Loucy (cell line): ENCODE results near the gene F11R.

Source experiments
- H2AFZ ChIP-seq: fragments of 200-600 bp; sonication (generic); 2 replicates; pipeline ENCODE4 v1.6.0; 2016; ENCODE audit warnings: antibody characterized with exemption, mild to moderate bottlenecking, low read length, moderate library complexity
- H3F3A ChIP-seq: fragments of 200-600 bp; 2 replicates; pipeline ENCODE4 v1.6.0; 2016; ENCODE audit warnings: antibody characterized with exemption, low read depth, mild to moderate bottlenecking
- H3K27me3 ChIP-seq: fragments of 200-600 bp; sonication (generic); 2 replicates; pipeline ENCODE4 v1.6.1; 2014; ENCODE audit warnings: low read length, mild to moderate bottlenecking; ENCODE audit not compliant: insufficient read depth, poor library complexity, severe bottlenecking
- H3K36me3 ChIP-seq: fragments of 200-600 bp; sonication (generic); 2 replicates; pipeline ENCODE4 v1.6.1; 2016; ENCODE audit warnings: low read length; ENCODE audit not compliant: insufficient read depth
- H3K4me1 ChIP-seq: fragments of 200-600 bp; sonication (generic); 2 replicates; pipeline ENCODE4 v1.5.1; 2014; ENCODE audit warnings: low read length, mild to moderate bottlenecking; ENCODE audit not compliant: insufficient read depth, poor library complexity, severe bottlenecking
- H3K4me2 ChIP-seq: fragments of 200-600 bp; sonication (generic); 2 replicates; pipeline ENCODE4 v1.6.0; 2014; ENCODE audit warnings: antibody characterized with exemption, low read length, low read depth, mild to moderate bottlenecking; ENCODE audit not compliant: poor library complexity, severe bottlenecking
- H3K4me3 ChIP-seq: fragments of 200-600 bp; sonication (generic); 2 replicates; pipeline ENCODE4 v1.5.1; 2014; ENCODE audit warnings: low read length, mild to moderate bottlenecking, mixed read lengths; ENCODE audit not compliant: poor library complexity, severe bottlenecking
- H3K79me2 ChIP-seq: fragments of 200-600 bp; sonication (generic); 2 replicates; pipeline ENCODE4 v1.6.1; 2014; ENCODE audit warnings: low read length; ENCODE audit not compliant: insufficient read depth
- H3K9ac ChIP-seq: fragments of 200-600 bp; sonication (generic); 2 replicates; pipeline ENCODE4 v1.6.0; 2014; ENCODE audit warnings: mild to moderate bottlenecking, low read depth, low read length, moderate library complexity; ENCODE audit not compliant: poor library complexity, severe bottlenecking
- H3K9me2 ChIP-seq: fragments of 200-600 bp; sonication (generic); replicated peaks from 2 replicates; pipeline ENCODE4 v1.6.1; 2016; ENCODE audit warnings: low read depth, low read length, mixed read lengths
- H3K9me3 ChIP-seq: fragments of 200-600 bp; sonication (generic); 2 replicates; pipeline ENCODE4 v1.6.1; 2014; ENCODE audit warnings: mild to moderate bottlenecking, antibody characterized with exemption, low read length, low read depth; ENCODE audit not compliant: insufficient read depth
- H4K20me1 ChIP-seq: fragments of 200-600 bp; sonication (generic); 2 replicates; pipeline ENCODE4 v1.6.0; 2014; ENCODE audit warnings: antibody characterized with exemption, low read length, mild to moderate bottlenecking; ENCODE audit not compliant: insufficient read depth, poor library complexity, severe bottlenecking
- CTCF ChIP-seq: fragments of 200-600 bp; sonication (generic); conservative IDR thresholded peaks from 2 replicates; pipeline ENCODE4 v1.5.1; 2014; ENCODE audit warnings: mild to moderate bottlenecking, antibody characterized with exemption, low read length
- EZH2phosphoT487 ChIP-seq: fragments of 200-600 bp; IDR thresholded peaks from 2 replicates; pipeline ENCODE4 v1.6.1; 2018; ENCODE audit warnings: antibody characterized with exemption, mild to moderate bottlenecking, moderate library complexity, borderline replicate concordance

F11R gene

GRCh38 chr1:161048949-161049722 lies 28.2 kb upstream of the F11R start:
- Histone ChIP-seq H2AFZ (no peak overlapping the region), H3K36me3 (peaks cover 50% of the 10 kb centered on the region; the same call in 1 of the 2 replicates), H3K9ac (no peak overlapping the region), H3K9me3 (no peaks in the 10 kb centered on the region), H3K9me2 (no peaks in the 10 kb centered on the region), H3F3A (no peaks in the 10 kb centered on the region), H3K4me2 (no peak overlapping the region), H3K27me3 (no peaks in the 10 kb centered on the region), H3K4me1 (peaks cover 12% of the 10 kb centered on the region), H3K79me2 (peaks cover 9% of the 10 kb centered on the region), H3K4me3 (no peak overlapping the region), H4K20me1 (no peaks in the 10 kb centered on the region)
- TF ChIP-seq EZH2phosphoT487 (no peak), CTCF (no peak)

GRCh38 chr1:161047436-161048420 lies 26.8 kb upstream of the F11R start:
- no peak overlapping the region for H2AFZ ChIP-seq
- no peaks in the 10 kb centered on the region for H3K9me2 ChIP-seq
- peaks cover 23% of the 10 kb centered on the region for H3K79me2 ChIP-seq
- peaks cover 19% of the 10 kb centered on the region for H3K4me1 ChIP-seq
- H3K4me2 ChIP-seq, result no peak overlapping the region
- peaks cover 38% of the 10 kb centered on the region; the same call in 1 of the 2 replicates for H3K36me3 ChIP-seq
- no peak overlapping the region for H3K4me3 ChIP-seq
- TF ChIP-seq EZH2phosphoT487, result no peak
- TF ChIP-seq CTCF, result no peak
- H3K9ac ChIP-seq, result no peak overlapping the region
- H3F3A ChIP-seq, result no peaks in the 10 kb centered on the region
- H4K20me1 ChIP-seq, result no peaks in the 10 kb centered on the region
- no peaks in the 10 kb centered on the region for H3K27me3 ChIP-seq
- H3K9me3 ChIP-seq, result no peaks in the 10 kb centered on the region

- H3K27me3 ChIP-seq, result no peaks in the 10 kb centered on the region
- peaks cover 22% of the 10 kb centered on the region for H3K4me1 ChIP-seq
- H3K4me2 ChIP-seq, result peak overlapping the region; percentile 88
- H3K9me2 ChIP-seq, result no peaks in the 10 kb centered on the region
- H4K20me1 ChIP-seq, result no peaks in the 10 kb centered on the region
- TF ChIP-seq CTCF (no peak), EZH2phosphoT487 (no peak)
- H3K4me3 ChIP-seq, result peak overlapping the region; percentile 91
- peak overlapping the region; percentile 91 for H3K9ac ChIP-seq
- no peaks in the 10 kb centered on the region for H3F3A ChIP-seq
- peaks cover 38% of the 10 kb centered on the region; the same call in 1 of the 2 replicates for H3K36me3 ChIP-seq
- no peaks in the 10 kb centered on the region for H3K9me3 ChIP-seq
- peaks cover 34% of the 10 kb centered on the region for H3K79me2 ChIP-seq
- H2AFZ ChIP-seq, result no peak overlapping the region
Observed at GRCh38 chr1:161046605-161047228, 25.8 kb upstream of the F11R start.
